HG03558 (cell line): ENCODE measurements around the gene CCDC87.
"Not testable (repeated sequence)": the region's sequence is repeated elsewhere in the genome, so short reads cannot be mapped to it uniquely, and the experiment has no call there.

ENCODE experiments used
- ATAC-seq: cut with Tn5 transposase; IDR thresholded peaks from one replicate; pipeline ENCODE4 v1.9.1; 2021; ENCODE audit warnings: moderate number of reproducible peaks; ENCODE audit not compliant: unreplicated experiment; ENCODE audit errors: extremely low read depth

The CCDC87 gene

DNA sequence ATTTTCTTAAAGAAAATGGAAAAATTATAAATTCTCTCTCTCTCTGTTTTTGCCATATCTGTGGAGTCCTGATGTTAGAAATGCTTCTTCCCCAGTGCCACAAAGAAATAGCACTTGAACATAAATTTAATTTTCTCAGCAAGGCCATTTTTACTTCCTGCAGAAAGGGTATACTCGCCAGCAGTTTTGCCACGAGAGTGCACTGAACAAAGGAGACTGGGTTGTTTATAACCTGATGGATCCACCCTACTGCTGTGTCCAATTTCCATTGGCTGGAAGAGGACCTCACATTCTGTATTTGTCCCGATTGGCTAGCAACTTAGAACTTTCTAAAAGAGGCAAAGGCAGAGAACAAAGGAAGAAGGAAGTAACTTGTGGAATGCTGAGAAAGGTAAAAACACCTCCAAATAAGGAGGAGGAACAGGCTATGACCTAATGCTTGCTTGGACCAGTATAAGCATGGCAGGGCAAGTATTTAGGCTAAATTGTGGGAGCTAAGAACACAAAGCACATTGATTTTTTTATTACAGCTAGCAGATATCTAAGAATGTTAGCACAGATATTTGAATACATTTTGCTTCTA lies 10.2 kb downstream of the CCDC87 start:
- not testable (repeated sequence) for ATAC-seq

- no peak for ATAC-seq
Observed at GRCh38 chr11:66581261-66581660, 11.6 kb downstream of the CCDC87 start.

- no peak for ATAC-seq
Observed at GRCh38 chr11:66580803-66581202, 12.1 kb downstream of the CCDC87 start.

DNA sequence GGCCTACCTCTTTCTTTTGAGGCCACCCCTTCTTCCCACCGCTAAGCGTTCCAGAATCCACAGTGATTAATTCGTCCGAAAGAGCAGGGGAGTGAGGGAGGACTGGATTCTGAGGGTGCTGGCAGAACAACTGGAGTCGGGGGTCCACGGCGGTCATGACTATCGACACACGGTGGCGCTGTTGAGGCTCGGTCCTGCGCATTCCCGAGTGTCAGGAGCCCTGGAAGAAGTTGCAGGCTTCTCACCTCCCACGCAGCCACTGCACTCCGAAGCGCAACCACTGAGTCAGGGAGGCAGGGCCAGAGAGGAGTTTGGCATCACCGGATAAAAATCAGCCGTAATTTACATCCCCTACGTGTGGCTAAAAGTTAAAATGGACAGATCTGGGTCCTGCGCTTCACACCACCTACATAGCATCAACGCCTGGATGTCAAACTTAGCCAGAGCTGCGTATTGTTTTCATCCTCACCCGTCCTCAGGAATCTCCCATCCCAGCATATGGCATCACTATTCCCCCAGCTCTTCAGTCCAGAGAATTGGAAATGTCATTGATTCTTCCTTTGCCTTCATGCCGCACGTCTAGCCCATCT lies 13.8 kb downstream of the CCDC87 start:
- no peak for ATAC-seq

- no peak for ATAC-seq
Observed at GRCh38 chr11:66570850-66571180, 22.0 kb downstream of the CCDC87 start.

GRCh38 chr11:66570079-66570849 lies 22.6 kb downstream of the CCDC87 start:
- no peak for ATAC-seq

GRCh38 chr11:66569076-66569475 lies 23.8 kb downstream of the CCDC87 start:
- ATAC-seq, result no peak

DNA sequence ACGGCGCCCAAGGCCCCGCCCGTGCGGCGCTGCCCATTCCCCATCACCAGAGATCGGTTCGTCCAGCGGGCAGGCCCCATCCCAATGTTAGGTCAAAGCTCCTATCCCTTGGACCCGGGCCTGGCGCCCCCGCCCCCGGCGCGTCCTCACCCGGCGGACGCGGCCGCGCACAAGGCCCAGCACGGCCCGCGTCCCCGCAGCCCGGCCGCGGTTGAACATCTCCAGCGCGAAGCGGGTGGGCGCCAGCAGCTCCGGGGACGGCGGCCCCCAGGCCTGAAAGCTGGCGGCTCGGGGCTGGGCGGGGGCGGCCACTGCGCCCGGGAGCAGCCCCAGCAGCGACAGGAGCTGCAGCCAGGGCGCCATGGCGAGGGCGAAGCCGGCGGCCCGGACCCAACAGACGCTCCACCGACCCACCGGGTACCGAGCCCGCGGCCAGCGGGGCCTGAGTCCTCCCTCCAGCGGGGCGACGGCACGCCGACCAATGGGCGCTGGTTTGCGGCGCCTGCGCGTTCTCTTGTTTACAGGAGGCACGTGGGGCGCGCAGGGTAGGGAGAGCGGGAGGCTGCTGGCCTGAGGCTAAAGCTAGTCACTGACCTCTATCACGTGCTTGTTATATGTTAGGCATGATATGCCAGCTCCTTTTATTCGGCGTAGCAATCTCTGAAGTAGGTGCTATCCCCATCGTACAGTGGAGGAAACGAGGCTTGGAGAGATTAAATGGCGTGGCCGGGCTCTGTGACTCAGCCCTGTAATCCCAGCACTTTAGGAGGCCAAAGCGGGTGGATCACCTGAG lies 24.5 kb downstream of the CCDC87 start, which contains the start of gene CTSF:
Gene CTSF, minus strand, starts transcription at position 483 of the 793 bp plus-strand sequence. Its CDS starts 120 bp downstream, at position 363.
- ATAC-seq, result no peak

DNA sequence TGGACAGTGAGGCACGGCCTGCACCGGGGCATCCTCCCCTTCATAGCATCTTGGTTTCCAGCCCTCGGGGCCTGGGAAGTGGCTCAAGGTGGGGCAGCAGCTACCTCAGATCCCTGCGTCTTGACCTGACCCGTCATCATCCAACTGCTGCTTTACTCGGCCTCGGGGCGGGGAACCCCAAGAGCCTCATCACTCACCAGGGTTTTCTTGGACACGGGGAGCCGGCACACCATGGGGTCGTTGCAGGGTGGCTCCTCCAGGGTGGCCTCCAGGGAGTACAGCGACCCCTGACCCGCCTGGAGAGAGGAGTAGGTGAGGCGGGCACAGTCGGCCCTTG lies 25.1 kb downstream of the CCDC87 start:
- ATAC-seq, result no peak

- no peak for ATAC-seq
Observed at GRCh38 chr11:66566221-66566620, 26.6 kb downstream of the CCDC87 start.

DNA sequence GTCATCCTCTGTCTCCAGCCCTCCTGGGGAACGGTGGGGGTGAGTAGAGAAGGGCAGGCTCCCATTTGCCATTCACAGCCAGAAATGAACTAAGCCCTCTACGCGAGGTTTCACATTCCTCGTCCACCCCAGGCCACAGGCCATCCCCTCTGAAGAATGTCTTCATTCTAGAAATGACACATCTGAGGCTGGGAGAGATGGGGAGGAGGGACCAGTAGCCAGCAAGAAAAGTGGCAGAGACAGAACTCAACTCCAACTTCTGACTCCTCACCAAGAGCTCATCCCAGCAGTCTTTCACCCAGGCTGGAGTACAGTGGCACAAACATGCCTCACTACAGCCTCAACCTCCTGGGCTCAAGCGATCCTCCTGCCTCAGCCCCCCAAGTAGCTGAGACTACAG lies 27.9 kb downstream of the CCDC87 start:
- no peak for ATAC-seq

DNA sequence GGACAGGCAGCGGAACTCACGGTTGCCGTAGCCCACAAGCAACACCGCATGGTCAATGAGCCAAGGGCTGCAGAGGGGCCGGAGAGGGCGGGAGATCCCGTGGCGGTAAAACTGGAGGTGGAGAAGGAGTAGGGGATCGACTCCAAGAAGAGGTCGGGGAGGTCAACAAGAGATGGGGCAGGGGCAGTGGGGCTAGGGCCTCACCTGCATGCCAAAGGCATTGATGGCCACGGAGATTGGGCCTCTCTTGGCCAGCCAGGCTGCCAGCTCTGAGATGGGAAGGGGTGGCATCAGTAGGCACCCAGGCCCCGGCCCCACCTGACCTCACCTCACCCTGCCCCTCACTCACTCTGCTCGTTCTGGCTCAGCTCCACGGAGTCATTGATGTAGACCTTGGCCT lies 28.3 kb downstream of the CCDC87 start:
- ATAC-seq, result no peak

DNA sequence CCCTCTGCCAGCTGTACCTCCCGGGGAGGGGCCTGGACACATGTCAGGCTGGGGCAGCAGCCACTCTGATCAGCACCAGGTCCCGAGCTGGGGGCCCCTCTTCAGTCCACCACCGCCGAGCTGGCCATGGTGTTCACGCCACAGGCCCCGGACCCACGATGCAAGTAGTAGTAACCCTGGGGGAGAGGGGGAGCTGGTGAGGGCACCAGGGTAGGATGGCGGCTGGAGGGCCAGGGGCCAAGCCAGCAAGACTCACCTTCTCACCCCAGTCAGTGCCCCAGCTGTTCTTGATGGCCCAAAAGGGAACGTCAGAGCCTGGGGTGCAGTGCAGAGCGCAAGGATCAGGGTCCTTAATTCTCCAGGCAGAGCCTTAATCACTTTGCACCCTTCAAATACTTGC lies 29.0 kb downstream of the CCDC87 start:
- ATAC-seq, result no peak

- ATAC-seq, result no peak
Observed at GRCh38 chr11:66562907-66563583, 29.8 kb downstream of the CCDC87 start.

GRCh38 chr11:66562275-66562674 lies 30.6 kb downstream of the CCDC87 start:
- ATAC-seq, result no peak

GRCh38 chr11:66561975-66562248 lies 31.0 kb downstream of the CCDC87 start:
- no peak for ATAC-seq

GRCh38 chr11:66561178-66561974 lies 31.5 kb downstream of the CCDC87 start:
- no peak for ATAC-seq

DNA sequence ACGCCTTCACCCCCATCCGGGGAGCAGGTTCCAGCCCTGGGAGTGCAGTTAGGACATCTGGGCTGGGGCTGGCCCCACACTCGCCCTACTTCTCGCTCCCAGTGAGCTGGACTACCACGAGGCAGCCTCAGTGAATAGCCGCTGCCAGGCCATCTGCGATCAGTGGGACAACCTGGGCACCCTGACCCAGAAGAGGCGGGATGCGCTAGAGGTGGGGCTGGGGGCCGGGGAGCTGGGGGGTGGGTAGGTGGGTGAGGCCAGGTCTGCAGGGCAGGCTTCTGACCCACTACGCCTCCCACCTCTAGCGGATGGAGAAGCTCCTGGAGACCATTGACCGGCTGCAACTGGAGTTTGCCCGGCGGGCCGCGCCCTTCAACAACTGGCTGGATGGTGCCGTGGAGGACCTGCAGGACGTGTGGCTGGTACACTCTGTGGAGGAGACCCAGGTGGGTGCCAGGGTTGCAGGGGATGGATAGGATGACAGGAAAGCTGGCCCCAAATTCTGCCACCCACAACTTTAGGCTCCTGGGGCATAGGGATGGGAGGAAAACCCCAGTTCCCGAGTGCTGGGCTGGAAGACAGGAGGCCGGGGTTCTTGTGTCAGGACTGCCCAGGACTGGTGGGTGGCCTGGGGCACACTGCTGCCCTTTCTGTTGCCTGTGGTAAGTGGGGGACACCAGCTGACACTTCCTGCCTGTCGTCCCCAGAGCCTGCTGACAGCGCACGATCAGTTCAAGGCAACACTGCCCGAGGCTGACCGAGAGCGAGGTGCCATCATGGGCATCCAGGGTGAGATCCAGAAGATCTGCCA lies 32.8 kb downstream of the CCDC87 start:
- ATAC-seq, result no peak
